GM23338 (cell line): Measurements from ENCODE around the gene ENPP4. TPM values are rescaled to one million over a fixed set of nuclear protein-coding genes. Genes with fewer than 3 reads are reported as not detected.
"Not testable (repeated sequence)": the region's sequence is repeated elsewhere in the genome, so short reads cannot be mapped to it uniquely, and the experiment has no call there.

Experiments
- ATAC-seq: fragments of 200-7000 bp; cut with Tn5 transposase; 3 replicates; pipeline ENCODE4 v1.9.1; 2020
- DNase-seq: peaks from one replicate; pipeline ENCODE4 v3.0.0-alpha.2; 2015; ENCODE audit warnings: low spot score
- H2AFZ ChIP-seq: fragments of 200-600 bp; sonication (generic); 2 replicates; pipeline ENCODE4 v1.8.0; 2016; ENCODE audit warnings: antibody characterized with exemption, mild to moderate bottlenecking, moderate library complexity
- H3F3A ChIP-seq: fragments of 200-600 bp; sonication (generic); replicated peaks from 2 replicates; pipeline ENCODE4 v1.8.0; 2017; ENCODE audit warnings: antibody characterized with exemption, mixed run types, low read depth
- H3K27ac ChIP-seq: fragments of 200-600 bp; sonication (generic); 2 replicates; pipeline ENCODE4 v1.6.1; 2016; ENCODE audit warnings: low read depth
- H3K27me3 ChIP-seq: fragments of 200-600 bp; sonication (generic); 2 replicates; pipeline ENCODE4 v1.8.0; 2016; ENCODE audit warnings: mild to moderate bottlenecking, mixed run types, moderate library complexity; ENCODE audit not compliant: insufficient read depth
- H3K36me3 ChIP-seq: fragments of 200-600 bp; sonication (generic); 2 replicates; pipeline ENCODE4 v1.8.0; 2016; ENCODE audit warnings: mild to moderate bottlenecking; ENCODE audit not compliant: insufficient read depth
- H3K4me1 ChIP-seq: fragments of 200-600 bp; sonication (generic); 2 replicates; pipeline ENCODE4 v1.8.0; 2016; ENCODE audit warnings: mild to moderate bottlenecking, moderate library complexity; ENCODE audit not compliant: insufficient read depth
- H3K4me2 ChIP-seq: fragments of 200-600 bp; sonication (generic); 2 replicates; pipeline ENCODE4 v1.7.1; 2017; ENCODE audit warnings: mixed run types
- H3K4me3 ChIP-seq: fragments of 200-600 bp; sonication (generic); 2 replicates; pipeline ENCODE4 v1.6.1; 2016; ENCODE audit warnings: mixed run types
- H3K79me2 ChIP-seq: fragments of 200-600 bp; sonication (generic); replicated peaks from 2 replicates; pipeline ENCODE4 v1.8.0; 2017; ENCODE audit warnings: mild to moderate bottlenecking; ENCODE audit not compliant: insufficient read depth
- H3K9me2 ChIP-seq: fragments of 200-600 bp; sonication (generic); 2 replicates; pipeline ENCODE4 v1.8.0; 2017; ENCODE audit not compliant: insufficient read depth
- H4K20me1 ChIP-seq: fragments of 200-600 bp; sonication (generic); replicated peaks from 2 replicates; pipeline ENCODE4 v1.8.0; 2017; ENCODE audit warnings: mild to moderate bottlenecking; ENCODE audit not compliant: insufficient read depth
- H3K27ac Mint-ChIP-seq: 2 replicates; pipeline ENCODE4 v1.8.0; 2020; ENCODE audit warnings: inconsistent platforms, mild to moderate bottlenecking, moderate library complexity, mixed read lengths
- H3K27me3 Mint-ChIP-seq: 3 replicates; pipeline ENCODE4 v1.8.0; 2022; ENCODE audit warnings: low read depth, mild to moderate bottlenecking, moderate library complexity, mixed read lengths, inconsistent platforms; ENCODE audit not compliant: insufficient read depth, poor library complexity
- H3K36me3 Mint-ChIP-seq: 3 replicates; pipeline ENCODE4 v1.8.0; 2021; ENCODE audit warnings: low read depth, mild to moderate bottlenecking, inconsistent platforms, moderate library complexity, mixed read lengths
- H3K4me1 Mint-ChIP-seq: 3 replicates; pipeline ENCODE4 v1.8.0; 2020; ENCODE audit warnings: mild to moderate bottlenecking, inconsistent platforms, mixed read lengths
- H3K4me3 Mint-ChIP-seq: 3 replicates; pipeline ENCODE4 v1.8.0; 2021; ENCODE audit warnings: moderate library complexity, mild to moderate bottlenecking, inconsistent platforms, mixed read lengths
- H3K9me3 Mint-ChIP-seq: 3 replicates; pipeline ENCODE4 v1.8.0; 2020; ENCODE audit warnings: moderate library complexity, mild to moderate bottlenecking, inconsistent platforms, mixed read lengths
- CREB1 ChIP-seq: fragments of 250-450 bp; sonication (Bioruptor Pico); IDR thresholded peaks from 2 replicates; pipeline ENCODE4 v1.5.0; 2020; ENCODE audit warnings: low read depth, mild to moderate bottlenecking, moderate library complexity
- ETS1 ChIP-seq: IDR thresholded peaks from 2 replicates; pipeline ENCODE4 v1.6.1; 2016; ENCODE audit warnings: antibody characterized with exemption
- EZH2 ChIP-seq: fragments of 200-600 bp; sonication (generic); IDR thresholded peaks from one replicate; pipeline ENCODE4 v1.8.0; 2017; ENCODE audit warnings: antibody characterized with exemption, mild to moderate bottlenecking, low read depth; ENCODE audit not compliant: unreplicated experiment
- EZH2phosphoT487 ChIP-seq: fragments of 200-600 bp; sonication (generic); IDR thresholded peaks from one replicate; pipeline ENCODE4 v1.8.1; 2018; ENCODE audit warnings: antibody characterized with exemption; ENCODE audit not compliant: unreplicated experiment
- JUNB ChIP-seq: IDR thresholded peaks from one replicate; pipeline ENCODE4 v1.6.1; 2016; ENCODE audit warnings: antibody characterized with exemption; ENCODE audit not compliant: unreplicated experiment
- NANOG ChIP-seq: IDR thresholded peaks from 2 replicates; pipeline ENCODE4 v1.6.1; 2016; ENCODE audit warnings: antibody characterized with exemption, borderline replicate concordance
- POLR2AphosphoS5 ChIP-seq: IDR thresholded peaks from 2 replicates; pipeline ENCODE4 v1.6.1; 2016; ENCODE audit warnings: antibody characterized with exemption, low read depth
- REST ChIP-seq: IDR thresholded peaks from one replicate; pipeline ENCODE4 v1.6.1; 2018; ENCODE audit warnings: antibody characterized with exemption; ENCODE audit not compliant: unreplicated experiment
- STAT1 ChIP-seq: IDR thresholded peaks from one replicate; pipeline ENCODE4 v1.6.1; 2016; ENCODE audit warnings: antibody characterized with exemption; ENCODE audit not compliant: unreplicated experiment
- ZNF114 ChIP-seq: fragments of 250-450 bp; sonication (Bioruptor Pico); IDR thresholded peaks from 2 replicates; pipeline ENCODE4 v1.5.0; 2020; ENCODE audit warnings: mild to moderate bottlenecking, moderate library complexity
- ZNF331 ChIP-seq: fragments of 250-450 bp; sonication (Bioruptor Pico); IDR thresholded peaks from 2 replicates; pipeline ENCODE4 v1.5.0; 2020; ENCODE audit warnings: low read depth, mild to moderate bottlenecking, moderate library complexity
- ZNF462 ChIP-seq: fragments of 250-450 bp; sonication (Bioruptor Pico); IDR thresholded peaks from 2 replicates; pipeline ENCODE4 v1.5.0; 2020; ENCODE audit warnings: mild to moderate bottlenecking, moderate library complexity
- polyA plus RNA-seq: library from polyadenylated mRNA; unstranded; fragments of >200 nt; fragmentation: Nextera tagmentation; extraction: Ambion mirVana; gene quantifications from 2 replicates; pipeline ENCODE4 v1.2.1, GENCODE V29; 2016
- total RNA-seq: library from RNA; depleted of rRNA; stranded (reverse); fragments of >200 nt; shearing (Covaris generic); gene quantifications from 2 replicates; pipeline ENCODE4 v1.2.3, GENCODE V29; 2014

Gene ENPP4
- total and polyA plus RNA-seq, 2 experiments from 2014 or later: 2.2 to 4.4 TPM

- not testable (repeated sequence) for ATAC-seq, H3K27ac ChIP-seq, H3K79me2 ChIP-seq, H3K36me3 ChIP-seq, H4K20me1 ChIP-seq, H3K27me3 ChIP-seq, H3F3A ChIP-seq, H3K4me3 ChIP-seq, H3K4me3 Mint-ChIP-seq, H3K36me3 Mint-ChIP-seq, H3K27me3 Mint-ChIP-seq, H3K4me2 ChIP-seq, H3K9me2 ChIP-seq, H3K4me1 Mint-ChIP-seq, H3K27ac Mint-ChIP-seq, DNase-seq, H2AFZ ChIP-seq, H3K9me3 Mint-ChIP-seq
- H3K4me1 ChIP-seq: peaks cover 13% of the 10 kb centered on the region; the same call in 1 of the 2 replicates
Observed at GRCh38 chr6:46149066-46149465, 19.3 kb downstream of the ENPP4 start.

GRCh38 chr6:46156701-46157100 is 26.9 kb downstream of the ENPP4 start:
- DNase-seq: no peak
- no peaks in the 10 kb centered on the region for H3F3A ChIP-seq
- H3K4me3 Mint-ChIP-seq: no peak overlapping the region
- no peaks in the 10 kb centered on the region for H3K79me2 ChIP-seq
- H3K9me3 Mint-ChIP-seq: no peaks in the 10 kb centered on the region
- H2AFZ ChIP-seq: no peak overlapping the region
- H3K27ac Mint-ChIP-seq: peak overlapping the region; percentile 18
- no peak overlapping the region for H3K27ac ChIP-seq
- no peaks in the 10 kb centered on the region for H3K9me2 ChIP-seq
- peaks cover 16% of the 10 kb centered on the region for H3K4me1 Mint-ChIP-seq
- H3K4me1 ChIP-seq: peaks cover 16% of the 10 kb centered on the region
- H3K4me2 ChIP-seq: no peak overlapping the region
- H3K27me3 ChIP-seq: no peaks in the 10 kb centered on the region
- peaks cover 18% of the 10 kb centered on the region; the same call in 2 of the 3 replicates for H3K36me3 Mint-ChIP-seq
- no peaks in the 10 kb centered on the region for H3K27me3 Mint-ChIP-seq
- no peak overlapping the region for H3K4me3 ChIP-seq
- ATAC-seq: no peak
- peaks cover 6% of the 10 kb centered on the region; the same call in 1 of the 2 replicates for H3K36me3 ChIP-seq
- H4K20me1 ChIP-seq: no peaks in the 10 kb centered on the region
- TF ChIP-seq ETS1 (no peak), ZNF114 (no peak), POLR2AphosphoS5 (no peak), ZNF331 (CRISPR knock-in tag) (no peak), REST (no peak), CREB1 (no peak), ZNF462 (CRISPR knock-in tag) (no peak), EZH2phosphoT487 (no peak), EZH2 (no peak), NANOG (no peak), JUNB (no peak), STAT1 (no peak)
